AG04450 (cell line): ENCODE measurements around the gene TNK1. TPM values are rescaled to one million over a fixed set of nuclear protein-coding genes. Genes with fewer than 3 reads are reported as not detected.
"Not testable (repeated sequence)": the region's sequence is repeated elsewhere in the genome, so short reads cannot be mapped to it uniquely, and the experiment has no call there.

Experiments
- CTCF ChIA-PET: fragments of 300-600, 350-600 bp; formaldehyde crosslinking; extraction: SDS; loops from one replicate; lab custom pipeline; 2022; ENCODE audit warnings: antibody characterized with exemption, inconsistent platforms; lab: Charles Lee
- POLR2A ChIA-PET: fragments of 350-600 bp; formaldehyde crosslinking; extraction: SDS; loops from one replicate; lab custom pipeline; 2021; ENCODE audit warnings: antibody characterized with exemption, inconsistent platforms; lab: Yijun Ruan, JAX
- DNase-seq: peaks from one replicate; pipeline ENCODE4 v3.0.0-alpha.2; 2011; ENCODE audit warnings: low read depth, low spot score
- H3K27ac ChIP-seq: one replicate; pipeline ENCODE4 v1.5.1; 2012; ENCODE audit warnings: low read depth, low read length, control low read depth
- H3K27me3 ChIP-seq: one replicate; pipeline ENCODE4 v1.6.0; 2012; ENCODE audit warnings: low read length; ENCODE audit not compliant: control insufficient read depth, insufficient read depth
- H3K4me3 ChIP-seq: 2 replicates; pipeline ENCODE4 v1.5.1; 2011; ENCODE audit warnings: mild to moderate bottlenecking, low read depth, low read length, control low read depth
- H3K9me3 ChIP-seq: 2 replicates; pipeline ENCODE4 v1.5.1; 2012; ENCODE audit warnings: low read length; ENCODE audit not compliant: control insufficient read depth, insufficient read depth
- CTCF ChIP-seq: IDR thresholded peaks from 2 replicates; pipeline ENCODE4 v1.5.1; 2011; ENCODE audit warnings: low read depth, low read length, control low read depth, inconsistent platforms
- polyA plus RNA-seq: library from polyadenylated mRNA; depleted of rRNA; stranded (reverse); fragments of >200 nt; gene quantifications from 2 replicates; pipeline ENCODE4 v1.2.3, GENCODE V29; 2011

TNK1 gene
- polyA plus RNA-seq, 1 experiment = 0.25 TPM

GRCh38 chr17:7336240-7337175 lies 44.4 kb upstream of the TNK1 start, which contains the start of gene ACAP1:
Gene ACAP1, plus strand, starts transcription at chr17:7336529. Its CDS starts 206 bp downstream, at chr17:7336735.
- POLR2A ChIA-PET = no interaction called here
- CTCF ChIA-PET = interaction anchor here (0.7 to 2.3 kb wide), 3 partner anchors 9 to 19 kb away, joined by 4 to 12 read pairs (median 5); partner anchors contain the start of gene TMEM95
- TF ChIP-seq CTCF = no peak
- DNase-seq = no peak
- H3K27me3 ChIP-seq = peaks cover 12% of the 10 kb centered on the region
- H3K9me3 ChIP-seq = no peaks in the 10 kb centered on the region
- no peak within 1 kb of the TSS for H3K4me3 ChIP-seq
- no peak within 1 kb of the TSS for H3K27ac ChIP-seq

- CTCF ChIA-PET = interaction anchor here (0.7 to 2.3 kb wide), 2 partner anchors 8 to 18 kb away, joined by 5 to 12 read pairs; partner anchors contain the start of gene TMEM95
- H3K4me3 ChIP-seq, POLR2A ChIA-PET, H3K27me3 ChIP-seq, DNase-seq, H3K27ac ChIP-seq, H3K9me3 ChIP-seq: not testable (repeated sequence)
Observed at GRCh38 chr17:7337600-7337999, 43.3 kb upstream of the TNK1 start.

- Histone ChIP-seq H3K4me3 (no peak overlapping the region), H3K9me3 (no peaks in the 10 kb centered on the region; the same call in 1 of the 2 replicates), H3K27me3 (peaks cover 12% of the 10 kb centered on the region), H3K27ac (no peak overlapping the region)
- no peak for TF ChIP-seq CTCF
- CTCF ChIA-PET = interaction anchor here (0.6 to 0.9 kb wide), 2 partner anchors 8 to 294 kb away, joined by 3 to 11 read pairs; no protein-coding TSS in a partner anchor
- DNase-seq = no peak
- POLR2A ChIA-PET = no interaction called here
Observed at GRCh38 chr17:7340179-7340578, 40.7 kb upstream of the TNK1 start.

- no peak for TF ChIP-seq CTCF
- H3K27me3 ChIP-seq = peaks cover 10% of the 10 kb centered on the region
- no peak for DNase-seq
- ChIA-PET POLR2A (interaction anchor here (1.9 kb wide), 1 partner anchor 12 kb away, joined by 5 read pairs; the partner anchor contains the start of gene NEURL4), CTCF (interaction anchor here (1.1 kb wide), 1 partner anchor 17 kb away, joined by 3 read pairs; no protein-coding TSS in a partner anchor)
- no peaks in the 10 kb centered on the region; the same call in 1 of the 2 replicates for H3K9me3 ChIP-seq
- no peak overlapping the region for H3K4me3 ChIP-seq
- H3K27ac ChIP-seq = no peak overlapping the region
Observed at GRCh38 chr17:7341842-7342241, 39.0 kb upstream of the TNK1 start.

GRCh38 chr17:7343250-7343649 lies 37.6 kb upstream of the TNK1 start:
- ChIA-PET CTCF (interaction anchor here (1.0 kb wide), 1 partner anchor 46 kb away, joined by 3 read pairs; no protein-coding TSS in a partner anchor), POLR2A (interaction anchor here (1.9 kb wide), 1 partner anchor 14 kb away, joined by 5 read pairs; the partner anchor contains the start of gene NEURL4)
- Histone ChIP-seq H3K9me3 (no peaks in the 10 kb centered on the region; the same call in 1 of the 2 replicates), H3K4me3 (no peak overlapping the region), H3K27me3 (peaks cover 7% of the 10 kb centered on the region), H3K27ac (no peak overlapping the region)
- DNase-seq = no peak
- no peak for TF ChIP-seq CTCF
